ENCODE data around the gene SLA2. TPM values are rescaled to one million over a fixed set of nuclear protein-coding genes. Genes with fewer than 3 reads are reported as not detected.

Gene SLA2
- polyA plus RNA-seq, 1 of the 3 experiments (the other 2 are of a cell fraction): not detected

DNA sequence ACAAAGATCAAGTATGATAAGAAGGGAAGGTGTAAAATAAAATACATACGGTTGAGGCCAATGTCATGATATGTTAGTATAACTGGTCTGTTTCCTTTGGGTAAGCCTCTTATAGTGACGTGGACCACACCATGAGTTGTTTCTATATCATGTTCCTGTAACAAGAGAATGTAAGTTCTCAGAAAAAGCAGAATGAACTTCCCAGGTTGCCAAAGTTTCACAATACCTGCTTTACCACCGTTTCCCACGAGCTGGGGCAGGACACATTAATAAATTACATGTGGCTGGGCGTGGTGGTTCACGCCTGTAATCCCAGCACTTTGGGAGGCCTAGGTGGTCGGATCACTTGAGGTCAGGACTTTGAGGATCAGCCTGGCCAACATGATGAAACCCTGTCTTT, 42.6 kb upstream of the SLA2 start:
- H3K4me3 ChIP-seq (ENCODE audit: low read depth in 2 of 2, low read length in 1 of 2): no peak overlapping the region
- no peak overlapping the region for H3K9ac ChIP-seq
- no peaks in the 10 kb centered on the region for H3K4me1 ChIP-seq (ENCODE audit: control insufficient read depth in 1 of 2, insufficient read depth in 2 of 2, low read depth in 1 of 2, low read length in 1 of 2)
- H3K9me3 ChIP-seq: no peaks in the 10 kb centered on the region
- peaks cover 0 to 4% of the 10 kb centered on the region in 2 experiments for H3K36me3 ChIP-seq (replicated peaks in 1 of 2; ENCODE audit: control insufficient read depth in 1 of 2, insufficient read depth in 2 of 2, low read length in 1 of 2)
- H3K9me2 ChIP-seq: no peaks in the 10 kb centered on the region
- H2AFZ ChIP-seq (ENCODE audit: low read depth): no peak overlapping the region
- H3K27me3 ChIP-seq (ENCODE audit: insufficient read depth): no peaks in the 10 kb centered on the region
- DNase-seq: no peak
- H3F3A ChIP-seq (replicated peaks; ENCODE audit: insufficient read depth): no peaks in the 10 kb centered on the region
- H3K79me2 ChIP-seq (ENCODE audit: insufficient read depth): no peaks in the 10 kb centered on the region
- no peak overlapping the region for H3K27ac ChIP-seq (ENCODE audit: low read depth in 2 of 2, low read length in 1 of 2)
- TF ChIP-seq YY1 (IDR thresholded peaks at IDR 0.05; ENCODE audit: low read depth) (no peak), CHD2 (IDR thresholded peaks at IDR 0.05; ENCODE audit: low read length, partially characterized antibody) (no peak), RFX5 (IDR thresholded peaks at IDR 0.05; ENCODE audit: low read length) (no peak), MXI1 (IDR thresholded peaks at IDR 0.05; ENCODE audit: low read depth, low read length) (no peak), FOSL2 (IDR thresholded peaks at IDR 0.05; ENCODE audit: borderline replicate concordance, low read depth) (no peak), GABPA (IDR thresholded peaks at IDR 0.05; ENCODE audit: low read depth) (no peak), RXRA (IDR thresholded peaks at IDR 0.05; ENCODE audit: borderline replicate concordance, low read depth) (no peak), JUND (IDR thresholded peaks at IDR 0.05) (no peak), NRF1 (IDR thresholded peaks at IDR 0.05; ENCODE audit: low read depth, low read length) (no peak), EP300 (IDR thresholded peaks at IDR 0.05; ENCODE audit: borderline replicate concordance in 1 of 2, low read depth in 1 of 2, low read length in 1 of 2) (no peak)
- TF ChIP-seq, protein P1, sequence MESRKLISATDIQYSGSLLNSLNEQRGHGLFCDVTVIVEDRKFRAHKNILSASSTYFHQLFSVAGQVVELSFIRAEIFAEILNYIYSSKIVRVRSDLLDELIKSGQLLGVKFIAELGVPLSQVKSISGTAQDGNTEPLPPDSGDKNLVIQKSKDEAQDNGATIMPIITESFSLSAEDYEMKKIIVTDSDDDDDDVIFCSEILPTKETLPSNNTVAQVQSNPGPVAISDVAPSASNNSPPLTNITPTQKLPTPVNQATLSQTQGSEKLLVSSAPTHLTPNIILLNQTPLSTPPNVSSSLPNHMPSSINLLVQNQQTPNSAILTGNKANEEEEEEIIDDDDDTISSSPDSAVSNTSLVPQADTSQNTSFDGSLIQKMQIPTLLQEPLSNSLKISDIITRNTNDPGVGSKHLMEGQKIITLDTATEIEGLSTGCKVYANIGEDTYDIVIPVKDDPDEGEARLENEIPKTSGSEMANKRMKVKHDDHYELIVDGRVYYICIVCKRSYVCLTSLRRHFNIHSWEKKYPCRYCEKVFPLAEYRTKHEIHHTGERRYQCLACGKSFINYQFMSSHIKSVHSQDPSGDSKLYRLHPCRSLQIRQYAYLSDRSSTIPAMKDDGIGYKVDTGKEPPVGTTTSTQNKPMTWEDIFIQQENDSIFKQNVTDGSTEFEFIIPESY (IDR thresholded peaks at IDR 0.05; ENCODE audit: borderline replicate concordance, low read depth): no peak
- TF ChIP-seq, protein P2, sequence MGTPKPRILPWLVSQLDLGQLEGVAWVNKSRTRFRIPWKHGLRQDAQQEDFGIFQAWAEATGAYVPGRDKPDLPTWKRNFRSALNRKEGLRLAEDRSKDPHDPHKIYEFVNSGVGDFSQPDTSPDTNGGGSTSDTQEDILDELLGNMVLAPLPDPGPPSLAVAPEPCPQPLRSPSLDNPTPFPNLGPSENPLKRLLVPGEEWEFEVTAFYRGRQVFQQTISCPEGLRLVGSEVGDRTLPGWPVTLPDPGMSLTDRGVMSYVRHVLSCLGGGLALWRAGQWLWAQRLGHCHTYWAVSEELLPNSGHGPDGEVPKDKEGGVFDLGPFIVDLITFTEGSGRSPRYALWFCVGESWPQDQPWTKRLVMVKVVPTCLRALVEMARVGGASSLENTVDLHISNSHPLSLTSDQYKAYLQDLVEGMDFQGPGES (IDR thresholded peaks at IDR 0.05; ENCODE audit: low read depth, low read length): no peak
- TF ChIP-seq, protein P3, sequence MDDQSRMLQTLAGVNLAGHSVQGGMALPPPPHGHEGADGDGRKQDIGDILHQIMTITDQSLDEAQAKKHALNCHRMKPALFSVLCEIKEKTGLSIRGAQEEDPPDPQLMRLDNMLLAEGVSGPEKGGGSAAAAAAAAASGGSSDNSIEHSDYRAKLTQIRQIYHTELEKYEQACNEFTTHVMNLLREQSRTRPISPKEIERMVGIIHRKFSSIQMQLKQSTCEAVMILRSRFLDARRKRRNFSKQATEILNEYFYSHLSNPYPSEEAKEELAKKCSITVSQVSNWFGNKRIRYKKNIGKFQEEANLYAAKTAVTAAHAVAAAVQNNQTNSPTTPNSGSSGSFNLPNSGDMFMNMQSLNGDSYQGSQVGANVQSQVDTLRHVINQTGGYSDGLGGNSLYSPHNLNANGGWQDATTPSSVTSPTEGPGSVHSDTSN (IDR thresholded peaks at IDR 0.05): no peak
- TF ChIP-seq, protein P4, sequence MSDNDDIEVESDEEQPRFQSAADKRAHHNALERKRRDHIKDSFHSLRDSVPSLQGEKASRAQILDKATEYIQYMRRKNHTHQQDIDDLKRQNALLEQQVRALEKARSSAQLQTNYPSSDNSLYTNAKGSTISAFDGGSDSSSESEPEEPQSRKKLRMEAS (IDR thresholded peaks at IDR 0.05; ENCODE audit: low read depth): no peak
- no peaks in the 10 kb centered on the region for H4K20me1 ChIP-seq (ENCODE audit: insufficient read depth)
- ChIA-PET CTCF (interaction anchor here (0.6 to 0.7 kb wide), 2 partner anchors 205 to 386 kb away, joined by 3 read pairs; no protein-coding TSS in a partner anchor), POLR2A (no interaction called here)
- 92% methylated on average over 7 of the region's 7 CpGs for WGBS (ENCODE audit: low lambda C conversion rate)
- H3K4me2 ChIP-seq: no peak overlapping the region

DNA sequence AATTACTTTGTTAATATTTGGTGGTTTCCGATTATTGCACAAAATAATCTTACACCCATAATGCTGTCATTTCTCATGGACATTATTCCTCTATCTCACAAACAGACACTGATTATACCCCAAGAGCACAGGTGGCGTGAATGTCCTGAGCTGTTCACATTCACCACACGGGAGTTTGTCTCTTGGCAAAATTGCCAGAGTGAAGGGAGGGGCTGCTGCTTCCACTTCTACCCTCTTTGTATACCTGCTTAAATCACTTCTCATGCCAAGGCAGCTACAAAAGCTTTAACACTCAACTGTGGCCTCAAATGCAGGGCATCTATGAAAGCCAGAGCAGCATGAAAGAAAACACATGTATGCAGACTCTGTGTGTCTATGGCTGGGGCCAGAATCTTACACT, 41.9 kb upstream of the SLA2 start:
- H3K4me3 ChIP-seq (ENCODE audit: low read depth in 2 of 2, low read length in 1 of 2): no peak overlapping the region
- H3K9me2 ChIP-seq: no peaks in the 10 kb centered on the region
- peaks cover 0 to 4% of the 10 kb centered on the region in 2 experiments for H3K36me3 ChIP-seq (replicated peaks in 1 of 2; ENCODE audit: control insufficient read depth in 1 of 2, insufficient read depth in 2 of 2, low read length in 1 of 2)
- H4K20me1 ChIP-seq (ENCODE audit: insufficient read depth): no peaks in the 10 kb centered on the region
- no peak overlapping the region for H3K4me2 ChIP-seq
- H3F3A ChIP-seq (replicated peaks; ENCODE audit: insufficient read depth): no peaks in the 10 kb centered on the region
- H3K9ac ChIP-seq: no peak overlapping the region
- no peak overlapping the region for H3K27ac ChIP-seq (ENCODE audit: low read depth in 2 of 2, low read length in 1 of 2)
- H3K27me3 ChIP-seq (ENCODE audit: insufficient read depth): no peaks in the 10 kb centered on the region
- H3K79me2 ChIP-seq (ENCODE audit: insufficient read depth): no peaks in the 10 kb centered on the region
- H3K9me3 ChIP-seq: no peaks in the 10 kb centered on the region
- no peak overlapping the region for H2AFZ ChIP-seq (ENCODE audit: low read depth)
- ChIA-PET CTCF (interaction anchor here (0.7 kb wide), 1 partner anchor 206 kb away, joined by 3 read pairs; no protein-coding TSS in a partner anchor), POLR2A (no interaction called here)
- no peaks in the 10 kb centered on the region for H3K4me1 ChIP-seq (ENCODE audit: control insufficient read depth in 1 of 2, insufficient read depth in 2 of 2, low read depth in 1 of 2, low read length in 1 of 2)
- 93% methylated on average over 3 of the region's 3 CpGs for WGBS (ENCODE audit: low lambda C conversion rate)
- no peak for DNase-seq
- TF ChIP-seq NRF1 (IDR thresholded peaks at IDR 0.05; ENCODE audit: low read depth, low read length) (no peak), POLR2AphosphoS5 (IDR thresholded peaks at IDR 0.05; ENCODE audit: low read depth, low read length) (no peak), FOSL2 (IDR thresholded peaks at IDR 0.05; ENCODE audit: borderline replicate concordance, low read depth) (no peak), TAF1 (IDR thresholded peaks at IDR 0.05; ENCODE audit: borderline replicate concordance, low read depth, low read length) (no peak), MEF2A (IDR thresholded peaks at IDR 0.05; ENCODE audit: borderline replicate concordance, low read depth) (no peak), EZH2phosphoT487 (IDR thresholded peaks at IDR 0.05; ENCODE audit: borderline replicate concordance, low read depth) (no peak), ELF1 (IDR thresholded peaks at IDR 0.05) (no peak), RCOR1 (IDR thresholded peaks at IDR 0.05; ENCODE audit: low read length) (no peak), EP300 (IDR thresholded peaks at IDR 0.05; ENCODE audit: borderline replicate concordance in 1 of 2, low read depth in 1 of 2, low read length in 1 of 2) (no peak), SIN3A (IDR thresholded peaks at IDR 0.05; ENCODE audit: borderline replicate concordance, low read depth, low read length) (no peak), GATA2 (CRISPR knock-in tag; IDR thresholded peaks at IDR 0.05) (no peak), SMC3 (IDR thresholded peaks at IDR 0.05; ENCODE audit: low read depth, low read length) (no peak)
- TF ChIP-seq, protein P5, sequence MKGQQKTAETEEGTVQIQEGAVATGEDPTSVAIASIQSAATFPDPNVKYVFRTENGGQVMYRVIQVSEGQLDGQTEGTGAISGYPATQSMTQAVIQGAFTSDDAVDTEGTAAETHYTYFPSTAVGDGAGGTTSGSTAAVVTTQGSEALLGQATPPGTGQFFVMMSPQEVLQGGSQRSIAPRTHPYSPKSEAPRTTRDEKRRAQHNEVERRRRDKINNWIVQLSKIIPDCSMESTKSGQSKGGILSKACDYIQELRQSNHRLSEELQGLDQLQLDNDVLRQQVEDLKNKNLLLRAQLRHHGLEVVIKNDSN (IDR thresholded peaks at IDR 0.05; ENCODE audit: borderline replicate concordance, low read depth): no peak
- TF ChIP-seq, protein P4 (IDR thresholded peaks at IDR 0.05; ENCODE audit: low read depth): no peak
